HepG2 (cell line): ENCODE results near the gene CSK. TPM values are rescaled to one million over a fixed set of nuclear protein-coding genes. Genes with fewer than 3 reads are reported as not detected.

Experiments
- ATAC-seq: fragments of 200-7000 bp; cut with Tn5 transposase; 3 replicates; pipeline ENCODE4 v1.9.1; 2020; ENCODE audit warnings: mild to moderate bottlenecking, moderate library complexity
- BruUV-seq: library from RNA; stranded (reverse); fragments of 400-500 nt; replicated peaks from 2 replicates; lab custom pipeline; 2021; lab: Mats Ljungman, UMichigan
- CTCF ChIA-PET: fragments of 300-600 bp; formaldehyde crosslinking; extraction: SDS; loops from one replicate; lab custom pipeline; 2021; ENCODE audit warnings: low total read pairs, inconsistent platforms, low intra/inter-chr PET ratio; lab: Yijun Ruan, JAX
- POLR2A ChIA-PET: fragments of 350-600 bp; sonication (Branson Sonifier 250); formaldehyde crosslinking; loops from one replicate; lab custom pipeline; 2020; ENCODE audit warnings: antibody characterized with exemption, inconsistent platforms; lab: Yijun Ruan, JAX
- DNase-seq: peaks from one replicate; pipeline ENCODE4 v3.0.0-alpha.2; 2015; ENCODE audit warnings: low spot score
- FAIRE-seq: peaks from 3 replicates; lab custom pipeline; 2011; peaks lifted over from hg19 to GRCh38; lab: Jason Lieb, UNC
- H2AFZ ChIP-seq: one replicate; pipeline ENCODE4 v1.6.1; 2011; ENCODE audit warnings: low read length, inconsistent platforms
- H3K27ac ChIP-seq: fragments of 300-600 bp; 3 replicates; pipeline ENCODE4 v1.8.0; 2011; ENCODE audit warnings: mixed run types, mild to moderate bottlenecking, mixed read lengths, low read length, inconsistent platforms; ENCODE audit not compliant: insufficient read depth; ENCODE audit errors: extremely low read length
- H3K27me3 ChIP-seq, 2 experiments: fragments of 200-600 bp in 1 of 2; 2 replicates in 1 of 2; 3 replicates in 1 of 2; pipeline versions ENCODE4 v1.6.0 to v1.8.0; 2011; ENCODE audit warnings: low read length in 2 of 2, mild to moderate bottlenecking in 2 of 2, moderate library complexity in 2 of 2, inconsistent platforms in 1 of 2; ENCODE audit not compliant: insufficient read depth in 2 of 2, control insufficient read depth in 1 of 2
- H3K36me3 ChIP-seq, 2 experiments: fragments of 200-600 bp in 1 of 2; replicated peaks in 1 of 2; 2 replicates in 1 of 2; 3 replicates in 1 of 2; pipeline versions ENCODE4 v1.5.1 to v1.8.0; 2011; ENCODE audit warnings: low read length in 2 of 2, inconsistent platforms in 1 of 2; ENCODE audit not compliant: insufficient read depth in 2 of 2, control insufficient read depth in 1 of 2
- H3K4me1 ChIP-seq: 2 replicates; pipeline ENCODE4 v1.5.1; 2012; ENCODE audit warnings: low read length, inconsistent platforms; ENCODE audit not compliant: insufficient read depth
- H3K4me2 ChIP-seq: 2 replicates; pipeline ENCODE4 v1.6.0; 2011; ENCODE audit warnings: low read depth, low read length, inconsistent platforms
- H3K4me3 ChIP-seq, 3 experiments: fragments of 200-600 bp in 1 of 3; sonication (generic), shearing (Covaris generic) in 1 of 3; replicated peaks in 1 of 3; 2 replicates each; pipeline ENCODE4 v1.5.1; 2011 to 2016; ENCODE audit warnings: low read length in 3 of 3, inconsistent platforms in 2 of 3, low read depth in 2 of 3, mild to moderate bottlenecking in 2 of 3, control low read depth in 1 of 3, mixed read lengths in 1 of 3; ENCODE audit not compliant: insufficient read depth in 1 of 3
- H3K79me2 ChIP-seq: one replicate; pipeline ENCODE4 v1.6.1; 2011; ENCODE audit warnings: low read length, inconsistent platforms; ENCODE audit not compliant: insufficient read depth
- H3K9ac ChIP-seq: 2 replicates; pipeline ENCODE4 v1.6.0; 2011; ENCODE audit warnings: mild to moderate bottlenecking, low read depth, low read length, inconsistent platforms; ENCODE audit not compliant: insufficient read depth
- H3K9me3 ChIP-seq: 2 replicates; pipeline ENCODE4 v1.5.1; 2012; ENCODE audit warnings: mild to moderate bottlenecking, low read length
- H4K20me1 ChIP-seq: 2 replicates; pipeline ENCODE4 v1.6.0; 2011; ENCODE audit warnings: inconsistent platforms, mild to moderate bottlenecking, low read length, moderate library complexity; ENCODE audit not compliant: insufficient read depth
- AFF4 ChIP-seq: sonication (generic); formaldehyde crosslinking; IDR thresholded peaks from 2 replicates; pipeline ENCODE4 v1.4.0; 2020; ENCODE audit warnings: missing genetic modification reagents
- ATAD3A ChIP-seq: sonication (generic); formaldehyde crosslinking; IDR thresholded peaks from 2 replicates; pipeline ENCODE4 v1.4.0; 2020; ENCODE audit warnings: missing genetic modification reagents
- CENPT ChIP-seq: sonication (generic); formaldehyde crosslinking; IDR thresholded peaks from 2 replicates; pipeline ENCODE4 v1.8.0; 2022; ENCODE audit warnings: low read depth, mild to moderate bottlenecking, moderate library complexity, missing genetic modification reagents
- GATAD2A ChIP-seq: IDR thresholded peaks from 2 replicates; pipeline ENCODE4 v1.6.1; 2016
- GMEB1 ChIP-seq: sonication (generic); formaldehyde crosslinking; IDR thresholded peaks from 2 replicates; pipeline ENCODE4 v1.5.1; 2020; ENCODE audit warnings: missing genetic modification reagents, mild to moderate bottlenecking, borderline replicate concordance
- MXD4 ChIP-seq: IDR thresholded peaks from 2 replicates; pipeline ENCODE4 v1.6.1; 2016; ENCODE audit warnings: mild to moderate bottlenecking, missing biosample characterization, missing genetic modification reagents
- PAWR ChIP-seq: sonication (generic); formaldehyde crosslinking; IDR thresholded peaks from 2 replicates; pipeline ENCODE4 v1.4.0; 2020; ENCODE audit warnings: missing genetic modification reagents, mild to moderate bottlenecking, borderline replicate concordance
- SMAD1 ChIP-seq: sonication (generic); formaldehyde crosslinking; IDR thresholded peaks from 2 replicates; pipeline ENCODE4 v1.4.0; 2020; ENCODE audit warnings: missing genetic modification reagents, low read depth, mild to moderate bottlenecking, borderline replicate concordance
- ZBTB8A ChIP-seq: sonication (generic); formaldehyde crosslinking; IDR thresholded peaks from 2 replicates; pipeline ENCODE4 v1.4.0; 2020; ENCODE audit warnings: mild to moderate bottlenecking, low read depth, missing genetic modification reagents, borderline replicate concordance
- ZNF737 ChIP-seq: sonication (generic); formaldehyde crosslinking; IDR thresholded peaks from 2 replicates; pipeline ENCODE4 v1.5.0; 2020; ENCODE audit warnings: missing genetic modification reagents, mild to moderate bottlenecking, borderline replicate concordance
- ZNF768 ChIP-seq: sonication (generic); formaldehyde crosslinking; IDR thresholded peaks from 2 replicates; pipeline ENCODE4 v1.4.0; 2020; ENCODE audit warnings: missing genetic modification reagents
- WGBS: methylation state at CpG from one replicate; pipeline ENCODE4 v1.1.6; 2017; ENCODE audit warnings: low lambda C conversion rate; 5-methylcytosine and 5-hydroxymethylcytosine counted together
- in situ Hi-C: cut with HindIII; loops from 2 replicates; pipeline ENCODE4 v1.10.0; 2017; ENCODE audit warnings: low pct_unique_long_range_greater_than_20kb; ENCODE audit not compliant: extremely low pct_ligation_motif_present
- intact Hi-C: fragments of 100-400 bp; cut with micrococcal nuclease; formaldehyde crosslinking; loops from one replicate; pipeline ENCODE4 v1.10.0; 2022; ENCODE audit not compliant: unreplicated experiment
- polyA plus RNA-seq, 8 experiments: library from polyadenylated mRNA; depleted of rRNA in 3 of 8; stranded (reverse) in 7 of 8; unstranded in 1 of 8; fragments of >200 nt; fragmentation: Illumina TruSeq in 4 of 8; extraction: Trizol in 4 of 8; gene quantifications; 2 replicates each; pipeline versions ENCODE4 v1.2.1 to v1.2.3, GENCODE V29; 2011 to 2016; ENCODE audit warnings: low read depth in 4 of 8, missing spikeins in 1 of 8, mixed read lengths in 1 of 8; ENCODE audit not compliant: insufficient read depth in 1 of 8
- total RNA-seq, 5 experiments: library from RNA; depleted of rRNA; stranded (reverse); fragments of >200 nt; fragmentation: Illumina TruSeq; extraction: Trizol; gene quantifications; 2 replicates each; pipeline ENCODE4 v1.2.3, GENCODE V29; 2016; ENCODE audit warnings: low read depth in 1 of 5

Gene CSK
- total and polyA plus RNA-seq, 2 of the 13 experiments (the other 11 are each of a cell fraction or from before 2014, with no cell fraction given): 12.5 to 21.3 TPM

GRCh38 chr15:74788042-74788682 lies 6.3 kb downstream of the CSK start:
- H3K4me2 ChIP-seq: no peak overlapping the region
- peaks cover 7 to 28% of the 10 kb centered on the region in 2 experiments; a peak in 4 of 5 replicates for H3K36me3 ChIP-seq
- no peaks in the 10 kb centered on the region for H3K27me3 ChIP-seq
- no peak for FAIRE-seq
- H3K4me1 ChIP-seq: peaks cover 47% of the 10 kb centered on the region
- H2AFZ ChIP-seq: no peak overlapping the region
- DNase-seq: no peak
- H3K27ac ChIP-seq: no peak overlapping the region
- whole genome bisulfite sequencing: 95% methylated on average over 6 of the region's 7 CpGs
- H4K20me1 ChIP-seq: peaks cover 31% of the 10 kb centered on the region
- intact Hi-C loops: no loop called here
- ChIA-PET POLR2A (interaction anchor here (1.1 to 1.4 kb wide), 2 partner anchors 11 to 13 kb away, joined by 3 to 7 read pairs; no protein-coding TSS in a partner anchor), CTCF (interaction anchor here (1.3 to 1.6 kb wide), 2 partner anchors 14 to 17 kb away, joined by 3 to 5 read pairs; no protein-coding TSS in a partner anchor)
- H3K79me2 ChIP-seq: peaks cover 61% of the 10 kb centered on the region
- H3K9ac ChIP-seq: no peak overlapping the region
- ATAC-seq: no peak
- no TSS peak for BruUV-seq
- no peak overlapping the region for H3K4me3 ChIP-seq
- in situ Hi-C loops: loop anchor here (10.0 kb wide), 1 partner anchor 243 kb away; the partner anchor contains the start of gene ARID3B
- H3K9me3 ChIP-seq: no peaks in the 10 kb centered on the region
- TF ChIP-seq ZNF768 (CRISPR knock-in tag) (peak; percentile 49; the same call in 1 of the 2 replicates), ZNF737 (no peak)

GRCh38 chr15:74788683-74789151 lies 6.8 kb downstream of the CSK start:
- H3K27me3 ChIP-seq: no peaks in the 10 kb centered on the region
- BruUV-seq: no TSS peak
- 88% methylated on average over 4 of the region's 9 CpGs for WGBS
- no peak overlapping the region for H3K4me2 ChIP-seq
- in situ Hi-C loops: loop anchor here (10.0 kb wide), 1 partner anchor 244 kb away; the partner anchor contains the start of gene ARID3B
- intact Hi-C loops: no loop called here
- ChIA-PET CTCF (interaction anchor here (1.6 kb wide), 1 partner anchor 15 kb away, joined by 3 read pairs; no protein-coding TSS in a partner anchor), POLR2A (interaction anchor here (1.1 to 1.7 kb wide), 2 partner anchors 9 to 12 kb away, joined by 3 read pairs; no protein-coding TSS in a partner anchor)
- ATAC-seq (no peak), DNase-seq (no peak), FAIRE-seq (no peak)
- no peak overlapping the region for H2AFZ ChIP-seq
- H3K4me3 ChIP-seq: no peak overlapping the region
- peaks cover 55% of the 10 kb centered on the region for H3K79me2 ChIP-seq
- H3K4me1 ChIP-seq: peaks cover 41% of the 10 kb centered on the region
- H3K27ac ChIP-seq: no peak overlapping the region
- H3K9me3 ChIP-seq: no peaks in the 10 kb centered on the region
- H4K20me1 ChIP-seq: peaks cover 30% of the 10 kb centered on the region
- H3K36me3 ChIP-seq: peaks cover 8 to 28% of the 10 kb centered on the region in 2 experiments; a peak in 4 of 5 replicates
- H3K9ac ChIP-seq: no peak overlapping the region
- TF ChIP-seq GATAD2A (CRISPR knock-in tag) (no peak), PAWR (CRISPR knock-in tag) (no peak), AFF4 (CRISPR knock-in tag) (no peak), GMEB1 (no peak), ZBTB8A (CRISPR knock-in tag) (no peak), SMAD1 (CRISPR knock-in tag) (no peak), CENPT (CRISPR knock-in tag) (no peak), ATAD3A (CRISPR knock-in tag) (no peak), MXD4 (CRISPR knock-in tag) (no peak)
